ENCODE results near the gene CYP27B1.
A peak's percentile ranks its signal among the peaks of the same experiment; 100 is the strongest.

Gene CYP27B1

DNA sequence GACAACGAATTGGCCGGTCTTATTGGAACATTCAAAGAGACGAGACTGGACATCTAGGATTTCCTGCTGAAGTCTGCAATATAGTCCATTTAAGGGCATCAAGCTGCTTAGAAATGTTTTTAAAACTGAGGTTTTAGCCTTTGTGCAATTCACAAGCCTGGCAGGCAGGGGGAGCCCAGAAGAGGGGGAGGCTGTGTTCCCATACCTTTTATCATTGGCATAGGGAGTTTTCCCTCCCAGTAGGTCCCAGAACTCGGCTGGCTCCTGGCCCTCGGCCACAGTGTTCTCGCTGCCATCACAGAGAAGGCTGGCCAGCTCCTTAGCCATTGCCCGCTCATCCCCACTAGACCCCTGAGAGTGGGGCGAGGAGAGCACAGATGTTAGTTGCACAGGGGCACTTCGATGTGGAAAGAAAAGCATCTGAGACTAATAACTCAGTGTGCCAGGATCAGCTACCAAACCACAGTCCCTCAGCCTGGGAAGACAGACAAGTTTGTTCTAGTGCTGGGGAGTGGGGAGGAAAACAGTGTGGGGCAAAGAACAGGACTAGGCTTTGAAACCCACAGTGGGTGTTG lies 36.5 kb upstream of the CYP27B1 start:
- H3K9me3 ChIP-seq: no peaks in the 10 kb centered on the region
- peak; percentile 42 to 66 for DNase-seq (ENCODE audit: low spot score in 2 of 2)
- H3K36me3 ChIP-seq (replicated peaks): peaks cover 3% of the 10 kb centered on the region
- no peak overlapping the region for H3K4me3 ChIP-seq
- no peaks in the 10 kb centered on the region for H3K27me3 ChIP-seq (ENCODE audit: low read depth)
- H3K4me1 ChIP-seq: no peaks in the 10 kb centered on the region
- in situ Hi-C loops (cut with MboI; ENCODE audit: low sequenced_read_pairs): no loop called here

DNA sequence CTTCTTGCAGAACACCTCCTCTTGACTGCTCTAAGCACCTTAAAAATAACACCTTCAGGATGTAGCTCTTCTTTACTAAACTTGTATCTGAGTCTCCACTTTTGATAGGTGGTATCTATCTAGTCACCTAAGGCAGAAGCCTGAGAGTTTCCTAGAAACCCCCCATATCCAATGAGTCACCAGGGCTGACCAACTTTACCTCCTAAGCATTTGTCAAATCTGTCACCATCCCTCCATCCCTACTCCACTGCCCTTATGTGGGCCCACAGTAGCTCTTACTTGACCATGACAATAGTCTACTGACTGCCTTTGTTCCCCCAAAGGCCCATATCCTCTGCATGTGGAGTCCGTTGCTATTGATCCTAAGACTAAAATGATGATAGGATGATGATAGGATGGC lies 35.7 kb upstream of the CYP27B1 start:
- DNase-seq (ENCODE audit: low spot score in 2 of 2): no peak
- H3K36me3 ChIP-seq (replicated peaks): peaks cover 3% of the 10 kb centered on the region
- H3K9me3 ChIP-seq: no peaks in the 10 kb centered on the region
- no peaks in the 10 kb centered on the region for H3K27me3 ChIP-seq (ENCODE audit: low read depth)
- no peaks in the 10 kb centered on the region for H3K4me1 ChIP-seq
- in situ Hi-C loops (cut with MboI; ENCODE audit: low sequenced_read_pairs): no loop called here
- H3K4me3 ChIP-seq: no peak overlapping the region

DNA sequence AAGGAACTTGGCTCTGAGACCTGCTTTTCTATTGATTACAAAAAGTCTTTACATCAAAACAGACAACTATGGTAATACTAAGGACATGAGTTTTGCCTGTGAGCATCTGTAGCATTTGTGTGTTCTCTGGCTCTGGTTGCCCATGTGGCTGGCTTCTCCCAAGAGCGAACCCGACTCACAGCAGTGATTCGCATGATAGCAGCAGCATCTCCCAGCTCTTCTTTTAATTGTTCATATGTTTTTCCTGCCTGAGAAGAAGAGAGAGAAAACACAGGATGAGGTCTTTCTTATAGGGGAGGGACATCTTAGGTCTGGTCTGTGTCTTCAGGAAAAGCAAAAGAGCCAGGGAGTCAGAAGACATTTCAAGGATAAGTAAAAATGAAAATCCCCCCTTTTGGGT lies 34.1 kb upstream of the CYP27B1 start:
- no peaks in the 10 kb centered on the region for H3K4me1 ChIP-seq
- no peak for DNase-seq (ENCODE audit: low spot score in 2 of 2)
- in situ Hi-C loops (cut with MboI; ENCODE audit: low sequenced_read_pairs): no loop called here
- H3K9me3 ChIP-seq: no peaks in the 10 kb centered on the region
- H3K27me3 ChIP-seq (ENCODE audit: low read depth): no peaks in the 10 kb centered on the region
- H3K36me3 ChIP-seq (replicated peaks): peaks cover 11% of the 10 kb centered on the region
- H3K4me3 ChIP-seq: no peak overlapping the region

- in situ Hi-C loops (cut with MboI; ENCODE audit: low sequenced_read_pairs): no loop called here
- Histone ChIP-seq H3K4me3 (no peak overlapping the region), H3K4me1 (no peaks in the 10 kb centered on the region), H3K9me3 (no peaks in the 10 kb centered on the region), H3K27me3 (ENCODE audit: low read depth) (no peaks in the 10 kb centered on the region), H3K36me3 (replicated peaks) (peaks cover 37% of the 10 kb centered on the region)
- DNase-seq (ENCODE audit: low spot score in 2 of 2): no peak
Observed at GRCh38 chr12:57797933-57798332, 31.1 kb upstream of the CYP27B1 start.

DNA sequence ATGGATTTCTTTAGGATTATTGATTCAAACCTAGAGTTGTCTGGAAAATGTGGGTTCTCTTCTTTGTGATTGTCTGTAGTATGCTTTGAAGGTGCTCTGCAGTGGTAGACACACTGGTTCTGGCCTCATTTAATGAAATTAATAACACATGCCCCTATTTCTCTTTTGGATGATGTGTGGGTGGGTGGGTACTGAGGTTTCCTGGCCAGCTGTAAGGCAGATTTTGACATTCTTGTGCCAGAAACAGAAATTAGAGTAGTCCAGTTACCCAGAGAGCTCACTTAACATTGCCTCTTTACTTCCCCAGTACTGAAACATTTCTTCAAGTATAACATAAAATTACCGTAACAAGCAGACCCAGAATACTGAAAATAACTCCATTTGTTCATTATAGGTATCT lies 30.1 kb upstream of the CYP27B1 start:
- DNase-seq (ENCODE audit: low spot score in 2 of 2): no peak
- Histone ChIP-seq H3K4me3 (no peak overlapping the region), H3K36me3 (replicated peaks) (peaks cover 44% of the 10 kb centered on the region), H3K9me3 (no peaks in the 10 kb centered on the region), H3K4me1 (no peaks in the 10 kb centered on the region), H3K27me3 (ENCODE audit: low read depth) (no peaks in the 10 kb centered on the region)
- in situ Hi-C loops (cut with MboI; ENCODE audit: low sequenced_read_pairs): no loop called here

DNA sequence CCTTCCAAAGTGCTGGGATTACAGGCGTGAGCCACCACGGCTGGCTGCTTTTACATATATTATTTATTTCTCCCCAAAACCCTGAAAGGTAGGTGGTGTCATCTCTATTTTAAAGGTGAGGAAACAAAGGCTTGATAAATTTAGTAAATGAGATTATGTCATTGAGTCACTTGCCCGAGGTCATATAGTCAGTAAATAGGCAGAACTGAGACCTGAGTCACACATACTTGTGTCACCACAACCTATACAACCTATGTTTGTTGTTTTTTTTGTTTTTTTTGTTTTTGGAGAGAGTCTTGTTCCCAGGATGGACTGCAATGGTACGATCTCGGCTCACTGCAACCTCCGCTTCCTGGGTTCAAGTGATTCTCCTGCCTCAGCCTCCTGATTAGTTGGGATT lies 28.5 kb upstream of the CYP27B1 start:
- in situ Hi-C loops (cut with MboI; ENCODE audit: low sequenced_read_pairs): no loop called here
- H3K4me3 ChIP-seq: no peak overlapping the region
- peaks cover 55% of the 10 kb centered on the region for H3K36me3 ChIP-seq (replicated peaks)
- H3K9me3 ChIP-seq: no peaks in the 10 kb centered on the region
- H3K27me3 ChIP-seq (ENCODE audit: low read depth): no peaks in the 10 kb centered on the region
- DNase-seq (ENCODE audit: low spot score in 2 of 2): no peak
- H3K4me1 ChIP-seq: no peaks in the 10 kb centered on the region

- in situ Hi-C loops (cut with MboI; ENCODE audit: low sequenced_read_pairs): no loop called here
- no peak for DNase-seq (ENCODE audit: low spot score in 2 of 2)
- H3K36me3 ChIP-seq (replicated peaks): peaks cover 63% of the 10 kb centered on the region
Observed at GRCh38 chr12:57793920-57794319, 27.0 kb upstream of the CYP27B1 start.

GRCh38 chr12:57783861-57784260 lies 17.0 kb upstream of the CYP27B1 start:
- peaks cover 45% of the 10 kb centered on the region for H3K36me3 ChIP-seq (replicated peaks)
- H3K9me3 ChIP-seq: no peaks in the 10 kb centered on the region
- H3K27me3 ChIP-seq (ENCODE audit: low read depth): no peaks in the 10 kb centered on the region
- H3K4me3 ChIP-seq: peak overlapping the region; percentile 91
- in situ Hi-C loops (cut with MboI; ENCODE audit: low sequenced_read_pairs): no loop called here
- no peaks in the 10 kb centered on the region; the same call in 1 of the 2 replicates for H3K4me1 ChIP-seq
- no peak for DNase-seq (ENCODE audit: low spot score in 2 of 2)

More at GRCh38 chr12:57793920-57794319, 27.0 kb upstream of the CYP27B1 start:
- Histone ChIP-seq H3K9me3 (no peaks in the 10 kb centered on the region), H3K4me3 (no peak overlapping the region), H3K27me3 (ENCODE audit: low read depth) (no peaks in the 10 kb centered on the region), H3K4me1 (no peaks in the 10 kb centered on the region)

- Histone ChIP-seq H3K4me3 (peak overlapping the region; percentile 91), H3K36me3 (replicated peaks) (peaks cover 45% of the 10 kb centered on the region), H3K4me1 (no peaks in the 10 kb centered on the region; the same call in 1 of the 2 replicates), H3K27me3 (ENCODE audit: low read depth) (no peaks in the 10 kb centered on the region), H3K9me3 (no peaks in the 10 kb centered on the region)
- no peak for DNase-seq (ENCODE audit: low spot score in 2 of 2)
- in situ Hi-C loops (cut with MboI; ENCODE audit: low sequenced_read_pairs): no loop called here
Observed at GRCh38 chr12:57783466-57783801, 16.6 kb upstream of the CYP27B1 start.

DNA sequence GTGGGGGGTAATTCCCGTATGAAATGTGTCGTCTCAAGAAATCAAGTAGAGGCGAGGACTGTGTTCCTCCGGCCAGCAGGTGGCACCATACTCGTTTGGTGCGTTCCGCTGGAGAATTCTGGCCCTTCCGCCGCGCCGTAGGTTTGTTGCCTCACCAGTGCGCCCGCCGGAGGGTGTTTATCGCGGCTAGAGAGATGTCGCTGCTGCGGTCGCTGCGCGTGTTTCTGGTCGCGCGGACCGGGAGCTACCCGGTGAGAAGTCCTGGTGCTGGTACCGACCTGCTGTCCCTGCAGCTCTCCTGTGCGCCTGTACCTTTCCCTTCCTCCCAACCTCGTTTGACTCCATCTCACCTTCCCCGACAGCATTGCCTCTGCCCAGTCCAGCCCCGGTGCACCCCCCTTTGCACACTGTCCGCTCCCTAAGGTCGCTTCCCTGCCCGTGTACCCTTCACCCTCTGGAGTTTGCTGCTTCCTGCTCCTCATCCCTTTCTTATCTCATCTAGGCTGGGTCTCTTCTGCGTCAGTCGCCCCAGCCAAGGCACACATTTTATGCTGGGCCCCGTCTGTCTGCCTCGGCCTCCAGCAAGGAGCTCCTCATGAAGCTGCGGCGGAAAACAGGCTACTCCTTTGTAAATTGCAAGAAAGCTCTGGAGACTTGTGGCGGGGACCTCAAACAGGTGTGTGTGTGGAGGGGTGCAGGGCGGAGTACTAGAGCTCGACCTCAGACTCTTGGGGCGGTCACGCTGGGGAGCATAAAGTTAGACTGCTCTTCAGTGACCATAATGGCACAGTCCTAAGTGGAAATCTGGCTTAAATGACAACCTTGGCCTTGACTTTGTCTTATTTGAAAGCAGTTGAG lies 16.0 kb upstream of the CYP27B1 start, which contains the start of gene TSFM:
TSFM (plus strand) TSS at position 180 of the 858 bp plus-strand sequence; CDS start at position 195, 15 bp downstream.
- Histone ChIP-seq H3K27me3 (ENCODE audit: low read depth) (no peaks in the 10 kb centered on the region), H3K36me3 (replicated peaks) (peaks cover 45% of the 10 kb centered on the region), H3K4me3 (peak within 1 kb of the TSS; percentile 91), H3K9me3 (no peaks in the 10 kb centered on the region), H3K4me1 (no peaks in the 10 kb centered on the region; the same call in 1 of the 2 replicates)
- peak; percentile 84 to 97 for DNase-seq (ENCODE audit: low spot score in 2 of 2)
- in situ Hi-C loops (cut with MboI; ENCODE audit: low sequenced_read_pairs): no loop called here

DNA sequence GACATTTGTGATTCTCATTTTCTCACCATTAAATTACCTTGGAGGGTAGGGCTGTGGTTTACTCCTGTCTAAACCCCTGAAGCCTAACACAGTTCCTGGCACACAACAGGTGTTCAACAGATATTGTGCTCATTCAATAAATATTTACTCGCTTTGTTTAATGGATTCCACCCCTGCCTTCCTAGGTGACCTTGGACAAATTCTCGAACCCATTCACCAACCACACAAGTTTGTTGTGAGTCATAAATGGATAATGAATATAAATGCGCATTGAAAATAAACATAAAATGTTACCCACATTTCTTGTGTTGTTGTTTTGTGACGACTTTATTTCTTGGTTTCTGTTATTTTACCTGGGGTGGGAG lies 15.3 kb upstream of the CYP27B1 start:
- no peaks in the 10 kb centered on the region for H3K9me3 ChIP-seq
- H3K27me3 ChIP-seq (ENCODE audit: low read depth): no peaks in the 10 kb centered on the region
- DNase-seq (ENCODE audit: low spot score in 2 of 2): no peak
- H3K4me3 ChIP-seq: peak overlapping the region; percentile 91
- no peaks in the 10 kb centered on the region; the same call in 1 of the 2 replicates for H3K4me1 ChIP-seq
- peaks cover 42% of the 10 kb centered on the region for H3K36me3 ChIP-seq (replicated peaks)
- in situ Hi-C loops (cut with MboI; ENCODE audit: low sequenced_read_pairs): no loop called here

DNA sequence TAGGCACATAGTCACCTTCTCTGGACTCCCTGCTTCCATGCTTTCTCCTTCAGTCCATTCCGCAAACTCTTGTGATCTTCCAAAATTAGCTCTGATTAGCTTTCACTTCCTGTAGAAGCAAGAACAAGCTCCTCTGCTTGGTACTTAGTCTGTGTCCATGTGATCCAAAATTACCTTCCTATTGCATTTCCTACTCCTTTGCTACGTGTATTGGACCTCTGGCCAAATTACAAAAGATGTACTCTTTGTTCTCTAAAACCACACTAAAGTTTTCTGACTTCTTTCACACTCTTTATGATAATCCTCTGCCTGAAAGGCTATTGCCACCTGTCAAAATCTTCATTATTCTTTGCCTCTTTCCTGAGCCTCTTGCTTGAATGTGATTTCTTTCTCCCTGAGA lies 14.9 kb upstream of the CYP27B1 start:
- peaks cover 37% of the 10 kb centered on the region for H3K36me3 ChIP-seq (replicated peaks)

GRCh38 chr12:57781244-57781643 lies 14.4 kb upstream of the CYP27B1 start:
- Histone ChIP-seq H3K4me3 (no peak overlapping the region), H3K36me3 (replicated peaks) (peaks cover 32% of the 10 kb centered on the region), H3K9me3 (no peaks in the 10 kb centered on the region), H3K4me1 (no peaks in the 10 kb centered on the region; the same call in 1 of the 2 replicates), H3K27me3 (ENCODE audit: low read depth) (no peaks in the 10 kb centered on the region)
- no peak for DNase-seq (ENCODE audit: low spot score in 2 of 2)
- in situ Hi-C loops (cut with MboI; ENCODE audit: low sequenced_read_pairs): no loop called here

More for the DNA sequence above, 14.9 kb upstream of the CYP27B1 start:
- in situ Hi-C loops (cut with MboI; ENCODE audit: low sequenced_read_pairs): no loop called here
- no peaks in the 10 kb centered on the region; the same call in 1 of the 2 replicates for H3K4me1 ChIP-seq
- no peak for DNase-seq (ENCODE audit: low spot score in 2 of 2)
- no peaks in the 10 kb centered on the region for H3K9me3 ChIP-seq
- H3K4me3 ChIP-seq: no peak overlapping the region
- no peaks in the 10 kb centered on the region for H3K27me3 ChIP-seq (ENCODE audit: low read depth)

GRCh38 chr12:57780284-57780897 lies 13.5 kb upstream of the CYP27B1 start:
- Histone ChIP-seq H3K9me3 (no peaks in the 10 kb centered on the region), H3K4me3 (no peak overlapping the region), H3K4me1 (no peaks in the 10 kb centered on the region; the same call in 1 of the 2 replicates), H3K27me3 (ENCODE audit: low read depth) (no peaks in the 10 kb centered on the region), H3K36me3 (replicated peaks) (peaks cover 23% of the 10 kb centered on the region)
- in situ Hi-C loops (cut with MboI; ENCODE audit: low sequenced_read_pairs): no loop called here
- no peak for DNase-seq (ENCODE audit: low spot score in 2 of 2)

All from HAP-1 (cell line).